ENCODE measurements around the gene UBE2V1. TPM values are rescaled to one million over a fixed set of nuclear protein-coding genes. Genes with fewer than 3 reads are reported as not detected.
"Not testable (repeated sequence)": the region's sequence is repeated elsewhere in the genome, so short reads cannot be mapped to it uniquely, and the experiment has no call there.

The UBE2V1 gene
- total RNA-seq, 1 donor = 33.4 TPM

- DNase-seq (ENCODE audit: low read depth in 2 of 3, low spot score in 2 of 3) = no peak
Measured at GRCh38 chr20:50138120-50138478, 25.1 kb upstream of the UBE2V1 start.

- not testable (repeated sequence) for DNase-seq (ENCODE audit: low read depth in 2 of 3, low spot score in 2 of 3)
Measured at GRCh38 chr20:50137702-50138101, 24.8 kb upstream of the UBE2V1 start.

DNA sequence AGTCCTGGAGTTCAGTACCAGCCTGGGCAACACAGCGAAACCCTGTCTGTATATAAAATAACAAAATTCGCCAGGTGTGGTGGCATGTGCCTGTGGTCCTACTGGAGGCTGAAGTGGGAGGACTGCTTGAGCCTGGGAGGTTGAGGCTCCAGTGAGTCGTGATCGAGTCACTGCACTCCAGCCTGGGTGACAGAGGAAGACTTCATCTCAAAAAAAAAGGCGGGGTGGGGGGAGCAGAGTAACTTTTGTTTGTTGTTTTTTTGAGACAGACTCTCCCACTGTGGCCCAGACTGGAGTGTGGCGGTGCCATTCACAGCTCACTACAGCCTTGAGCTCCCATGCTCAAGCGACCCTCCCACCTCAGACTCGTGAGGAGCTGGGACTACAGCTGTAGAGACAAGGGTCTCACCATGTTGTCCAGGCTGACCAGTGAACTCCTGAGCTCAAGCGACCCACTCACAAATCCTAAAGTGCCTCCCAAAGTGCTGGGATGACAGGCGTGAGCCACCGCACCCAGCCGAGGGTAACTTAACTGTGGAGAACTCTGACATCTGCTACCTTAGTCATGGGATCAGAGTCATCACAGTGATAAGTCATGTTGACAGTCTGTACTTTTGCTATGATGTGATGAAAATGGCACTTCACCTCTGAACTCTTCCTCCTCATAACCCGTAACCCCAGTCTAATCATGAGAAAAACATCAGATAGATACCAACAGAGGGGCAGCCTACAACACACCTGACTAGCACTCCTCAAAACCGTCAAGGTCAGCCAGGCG lies 24.1 kb upstream of the UBE2V1 start:
- DNase-seq (ENCODE audit: low read depth in 2 of 3, low spot score in 2 of 3) = no peak

GRCh38 chr20:50135157-50135556 lies 22.2 kb upstream of the UBE2V1 start:
- not testable (repeated sequence) for DNase-seq (ENCODE audit: low read depth in 2 of 3, low spot score in 2 of 3)

GRCh38 chr20:50133474-50134217 lies 20.7 kb upstream of the UBE2V1 start:
- DNase-seq (ENCODE audit: low read depth in 2 of 3, low spot score in 2 of 3) = no peak

GRCh38 chr20:50133041-50133440 lies 20.1 kb upstream of the UBE2V1 start:
- no peak for DNase-seq (ENCODE audit: low read depth in 2 of 3, low spot score in 2 of 3)

DNA sequence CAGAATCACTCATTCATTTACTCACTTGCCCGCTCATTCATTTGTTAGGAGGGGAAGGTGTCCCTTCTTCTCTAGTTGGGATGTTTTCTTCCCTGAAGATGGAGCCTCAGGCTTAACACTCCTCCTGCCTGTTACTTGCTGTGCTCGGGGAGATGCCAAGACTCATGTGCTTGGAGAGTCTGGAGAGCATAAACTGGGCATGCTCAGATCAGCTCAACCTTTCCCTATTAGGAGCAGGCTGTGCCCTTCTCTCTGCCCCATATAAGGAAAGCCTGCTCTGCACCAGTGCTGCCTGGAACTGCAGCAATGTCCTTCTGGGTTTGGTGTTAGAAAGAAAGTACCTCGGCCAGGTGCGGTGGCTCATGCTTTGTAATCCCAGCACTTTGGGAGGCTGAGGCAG lies 18.0 kb upstream of the UBE2V1 start:
- no peak for DNase-seq (ENCODE audit: low read depth in 2 of 3, low spot score in 2 of 3)

DNA sequence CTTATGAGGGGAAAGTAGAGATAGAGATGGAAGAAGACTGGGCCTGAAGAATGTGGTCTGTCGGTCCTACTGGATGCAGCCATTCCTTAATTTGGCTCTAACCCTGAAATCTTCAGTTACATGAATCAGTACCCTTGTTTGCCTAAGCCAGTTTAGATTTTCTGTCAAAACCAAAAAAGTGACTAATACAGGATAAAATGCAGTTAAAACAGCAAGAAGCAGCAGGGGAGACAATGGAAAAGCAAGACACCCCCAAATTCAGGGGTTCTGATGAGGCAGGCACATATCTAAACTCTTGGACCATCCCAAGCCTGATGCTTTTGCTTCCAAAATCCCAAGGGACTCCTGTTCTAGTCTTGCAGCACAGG lies 17.4 kb upstream of the UBE2V1 start:
- no peak for DNase-seq (ENCODE audit: low read depth in 2 of 3, low spot score in 2 of 3)

GRCh38 chr20:50129662-50130355 lies 16.9 kb upstream of the UBE2V1 start:
- DNase-seq (ENCODE audit: low read depth in 2 of 3, low spot score in 2 of 3) = no peak

DNA sequence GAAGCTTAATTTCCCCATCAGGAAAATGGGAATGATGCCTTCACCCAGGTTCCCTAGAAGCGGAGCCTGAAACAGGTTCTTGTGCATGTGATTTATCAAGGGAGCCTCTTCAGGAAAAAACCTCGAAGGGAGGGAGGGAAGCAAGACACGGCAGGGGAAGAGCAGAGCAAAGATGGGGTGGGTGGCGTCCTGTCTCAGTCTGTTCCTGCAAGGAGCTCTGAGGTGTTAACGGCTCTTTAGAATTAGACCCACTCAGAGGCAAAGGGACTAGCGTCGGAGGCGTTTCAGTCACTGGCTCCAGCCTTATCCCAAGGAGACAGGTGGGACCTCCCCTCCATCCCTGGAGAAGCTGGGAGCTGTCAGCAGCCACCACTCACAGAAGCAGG lies 15.6 kb upstream of the UBE2V1 start:
- DNase-seq (ENCODE audit: low read depth in 2 of 3, low spot score in 2 of 3) = no peak

GRCh38 chr20:50127587-50128519 lies 14.9 kb upstream of the UBE2V1 start:
- DNase-seq (ENCODE audit: low read depth in 2 of 3, low spot score in 2 of 3) = no peak

GRCh38 chr20:50126662-50127061 lies 13.7 kb upstream of the UBE2V1 start:
- no peak for DNase-seq (ENCODE audit: low read depth in 2 of 3, low spot score in 2 of 3)

DNA sequence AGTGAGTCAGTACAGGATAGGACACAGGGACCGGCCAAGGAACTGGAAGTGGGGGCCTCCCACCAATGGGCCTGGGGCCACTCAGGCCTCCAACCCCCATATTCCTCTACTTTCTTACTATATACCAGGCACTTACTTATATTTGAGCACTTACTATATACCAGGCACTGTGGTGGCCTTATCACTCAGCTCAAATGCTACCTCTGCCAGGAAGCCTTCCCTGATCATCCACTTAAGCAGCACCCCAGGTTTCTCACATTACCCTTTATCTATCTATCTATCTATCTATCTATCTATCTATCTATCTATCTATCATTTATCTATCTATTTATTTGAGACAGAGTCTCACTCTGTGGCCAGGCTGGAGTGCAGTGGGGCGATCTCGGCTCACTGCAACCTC lies 12.3 kb upstream of the UBE2V1 start:
- no peak for DNase-seq (ENCODE audit: low read depth in 2 of 3, low spot score in 2 of 3)

DNA sequence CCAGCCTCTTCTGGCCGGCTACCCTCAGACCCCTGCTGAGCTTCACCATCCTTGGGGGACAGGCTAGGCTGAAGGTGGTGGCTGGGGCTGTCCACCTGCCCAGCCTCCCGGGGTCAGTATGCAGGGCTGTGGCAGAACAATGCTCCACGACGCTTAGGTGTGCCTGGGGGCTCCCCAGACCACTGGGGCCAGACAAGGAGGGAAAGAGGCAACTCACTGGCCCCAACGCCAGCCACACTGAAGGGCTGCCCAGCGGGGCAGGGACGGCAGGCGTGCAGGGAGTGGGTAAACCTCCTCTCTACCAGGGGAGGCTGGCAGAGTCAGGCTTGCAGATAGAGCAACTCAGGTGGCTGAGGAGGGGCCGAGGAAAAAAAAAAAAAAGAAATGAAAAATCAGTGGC lies 11.5 kb upstream of the UBE2V1 start:
- DNase-seq (ENCODE audit: low read depth in 2 of 3, low spot score in 2 of 3) = no peak

- DNase-seq (ENCODE audit: low read depth in 2 of 3, low spot score in 2 of 3) = no peak
Measured at GRCh38 chr20:50123418-50123817, 10.5 kb upstream of the UBE2V1 start.

DNA sequence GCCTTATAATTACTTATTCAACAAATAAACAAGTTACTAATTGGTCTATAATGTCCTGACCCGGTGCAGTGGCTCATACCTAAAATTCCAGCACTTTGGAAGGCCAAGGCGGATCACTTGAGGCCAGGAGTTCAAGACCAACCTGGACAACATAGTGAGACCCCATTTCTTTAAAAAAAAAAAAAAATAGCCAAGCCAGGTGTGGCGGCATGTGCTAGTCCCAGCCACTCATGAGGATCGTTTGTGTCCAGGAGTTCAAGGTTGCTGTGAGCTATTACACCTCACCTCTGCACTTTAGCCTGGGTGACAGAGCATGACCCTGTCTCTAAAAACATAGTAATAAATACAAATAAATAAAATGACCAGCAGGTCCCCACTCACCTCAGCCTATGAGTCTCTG lies 9.8 kb upstream of the UBE2V1 start:
- DNase-seq (ENCODE audit: low read depth in 2 of 3, low spot score in 2 of 3) = no peak

DNA sequence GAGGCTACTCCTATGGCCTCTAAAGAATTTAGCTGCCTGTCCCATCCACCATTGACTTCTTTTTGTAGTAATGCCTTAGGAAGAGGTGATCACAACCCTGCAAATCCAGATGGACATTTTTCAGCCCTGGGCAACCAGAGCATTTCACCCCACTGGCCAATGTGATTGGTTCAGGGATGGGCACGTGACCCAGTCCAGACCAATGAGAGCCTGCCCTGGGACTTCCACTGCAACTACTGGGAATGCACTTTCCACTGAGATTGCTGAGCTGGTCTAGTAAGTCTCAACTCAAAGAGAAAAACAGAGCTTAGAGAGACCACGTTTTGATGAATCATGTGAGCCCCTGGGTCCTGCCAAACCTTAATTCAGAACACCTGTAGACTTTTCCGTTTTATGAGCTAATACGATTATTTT lies 8.9 kb upstream of the UBE2V1 start:
- DNase-seq (ENCODE audit: low read depth in 2 of 3, low spot score in 2 of 3) = peak in 1 of 3 donors; percentile 27

GRCh38 chr20:50120935-50121693 lies 8.2 kb upstream of the UBE2V1 start:
- DNase-seq (ENCODE audit: low read depth in 2 of 3, low spot score in 2 of 3) = peak; percentile 32 to 85 (median 78)

DNA sequence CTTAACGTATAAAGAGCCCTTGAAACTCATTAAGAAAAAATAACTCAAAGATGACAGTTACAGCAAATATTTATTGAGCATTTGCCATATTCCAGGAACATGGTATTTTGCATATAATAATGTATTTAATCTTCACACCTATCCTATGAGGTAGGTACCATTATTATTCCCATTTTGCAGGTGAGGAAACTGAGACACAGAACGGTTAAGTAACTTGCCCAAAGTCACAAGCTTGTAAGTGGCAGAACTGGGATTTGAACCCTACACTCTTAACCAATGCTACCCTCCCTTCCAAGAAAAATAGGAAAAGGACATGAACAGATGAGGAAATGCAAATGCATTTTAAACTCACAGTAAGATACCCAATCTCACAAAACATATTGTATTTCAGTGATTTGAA lies 5.3 kb upstream of the UBE2V1 start:
- no peak for DNase-seq (ENCODE audit: low read depth in 2 of 3, low spot score in 2 of 3)

Measured in hematopoietic multipotent progenitor cell (in vitro differentiated cells).